ENCODE data around the gene LGALS3.

DNA sequence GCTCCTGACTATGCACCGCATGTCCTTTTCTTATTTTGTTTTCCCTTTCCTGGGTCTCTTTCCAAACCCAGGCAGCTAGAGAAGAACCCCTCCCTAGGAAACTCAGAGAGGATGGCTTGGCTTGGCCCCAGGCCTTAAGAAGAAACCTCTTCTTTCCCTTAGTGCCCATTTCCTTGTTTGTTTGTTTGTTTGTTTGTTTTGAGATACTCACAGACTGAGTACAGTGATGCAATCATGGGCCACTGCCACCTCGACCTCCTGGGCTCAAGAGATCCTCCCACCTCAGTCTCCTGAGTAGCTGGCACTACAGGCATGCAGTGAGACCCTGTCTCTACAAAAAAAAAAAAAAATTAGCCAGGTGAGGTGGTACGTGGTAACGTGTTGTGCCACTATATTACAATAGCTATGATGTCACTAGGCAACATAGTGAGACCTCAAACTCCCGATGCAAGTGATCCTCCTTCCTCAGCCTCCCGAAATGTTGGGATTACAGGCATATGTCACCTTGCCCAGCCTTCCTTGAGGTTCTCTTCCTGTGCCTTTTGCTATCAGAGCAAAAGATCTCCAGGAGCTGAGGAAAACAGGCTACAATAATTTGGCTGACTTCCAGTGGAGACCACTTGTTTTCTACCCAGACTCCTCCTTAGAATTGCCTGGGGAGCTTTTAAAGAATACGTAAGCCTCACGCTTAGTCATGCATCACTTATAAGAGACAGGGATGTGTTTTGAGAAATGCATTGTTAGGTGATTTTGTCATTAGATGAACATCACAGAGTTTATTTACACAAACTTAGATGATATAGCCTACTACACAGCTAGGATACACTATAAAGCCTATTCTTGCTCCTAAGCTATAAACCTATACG is 34.5 kb upstream of the LGALS3 start:
- no peak for TF ChIP-seq CTCF (IDR thresholded peaks at IDR 0.05)
- TF ChIP-seq POLR2A (IDR thresholded peaks at IDR 0.05) = no peak
